ENCODE results near the gene CHPF2.

- TF ChIP-seq CTCF (IDR thresholded peaks at IDR 0.05) (no peak), POLR2A (IDR thresholded peaks at IDR 0.05) (no peak)
These were observed 22.0 kb upstream of the CHPF2 start, which contains the start of gene H2BK1 for GRCh38 chr7:151210087-151210854.

All from thyroid gland (tissue), 4 donors.